HS-5 (cell line): ENCODE data around the gene MYO1C.
"Not testable (repeated sequence)": the region's sequence is repeated elsewhere in the genome, so short reads cannot be mapped to it uniquely, and the experiment has no call there.

Experiments
- DNase-seq: peaks from one replicate; pipeline ENCODE4 v3.0.0-alpha.2; 2012; ENCODE audit warnings: low read depth

MYO1C gene

DNA sequence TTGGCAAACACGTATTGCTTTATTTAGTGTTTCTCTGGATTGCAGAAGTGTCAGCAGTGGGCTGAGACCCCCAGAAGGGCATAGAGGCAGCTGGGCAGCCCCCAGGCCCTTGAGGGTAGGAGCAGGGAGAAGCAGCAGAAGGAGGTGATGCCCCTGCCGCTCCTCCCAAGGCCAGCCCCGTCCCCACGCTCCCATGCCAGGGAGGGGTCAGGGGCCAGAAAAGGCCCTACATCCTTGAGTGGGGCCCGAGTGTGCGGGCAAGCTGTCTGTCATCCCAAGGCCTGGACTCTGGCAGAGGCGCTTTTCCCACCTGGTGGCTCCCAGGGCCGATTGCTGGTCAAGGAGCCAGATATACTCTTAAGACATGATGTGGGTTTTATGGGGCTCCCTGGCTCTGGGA is 28.3 kb downstream of the MYO1C start:
- no peak for DNase-seq

- no peak for DNase-seq
Observed at GRCh38 chr17:1462164-1463112, 30.0 kb downstream of the MYO1C start.

- no peak for DNase-seq
Observed at GRCh38 chr17:1461198-1461944, 31.1 kb downstream of the MYO1C start.

DNA sequence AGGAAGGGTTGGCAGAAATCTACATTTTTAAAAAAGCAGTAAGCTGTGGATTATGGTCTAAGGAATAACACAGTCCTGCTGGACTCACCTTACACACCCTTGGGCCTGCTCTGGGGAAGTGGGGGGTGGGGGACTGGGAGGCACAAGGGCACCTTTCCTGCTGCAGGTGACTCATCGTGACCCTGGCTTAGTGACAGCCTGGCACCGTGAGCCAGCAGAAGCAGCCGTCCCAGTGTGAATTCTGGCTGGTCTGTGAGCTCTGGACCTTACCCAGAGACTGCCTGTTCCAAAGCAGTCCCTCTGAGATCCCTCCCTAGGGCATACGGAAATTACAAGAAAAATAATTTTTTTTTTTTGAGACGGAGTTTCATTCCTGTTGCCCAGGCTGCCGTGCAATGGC is 32.3 kb downstream of the MYO1C start:
- no peak for DNase-seq

- peak; percentile 71 for DNase-seq
Observed at GRCh38 chr17:1455797-1456599, 36.5 kb downstream of the MYO1C start, which contains the start of gene CRK. Gene CRK (minus strand): TSS chr17:1456232. CDS start chr17:1456117, 115 bp downstream.

DNA sequence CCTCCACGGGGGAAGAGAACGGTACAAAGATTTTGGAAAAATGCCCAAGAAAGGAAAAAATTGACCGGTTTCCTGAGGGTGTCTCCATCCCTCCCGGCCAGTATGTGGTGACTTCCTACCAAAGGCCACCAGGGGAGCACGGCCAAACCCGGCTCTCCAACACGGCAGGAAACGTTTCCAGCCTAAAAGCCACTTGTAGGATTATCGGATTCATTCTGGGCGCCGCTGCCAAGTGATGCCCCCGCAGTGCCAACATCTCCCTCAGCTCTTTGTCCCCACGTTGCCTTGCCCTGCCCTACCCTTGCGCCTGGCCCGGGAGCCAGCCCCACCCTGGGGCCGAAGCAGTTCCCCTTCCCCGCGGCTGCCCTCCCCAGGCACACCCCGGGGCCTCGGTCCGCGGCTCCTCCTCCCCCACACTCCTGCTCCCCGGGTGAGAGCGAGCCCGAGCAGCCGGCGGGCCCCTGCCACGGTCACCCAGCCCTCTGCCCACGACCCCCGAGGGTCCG is 37.1 kb downstream of the MYO1C start:
- DNase-seq = peak; percentile 53

GRCh38 chr17:1454541-1454940 is 37.9 kb downstream of the MYO1C start:
- no peak for DNase-seq

DNA sequence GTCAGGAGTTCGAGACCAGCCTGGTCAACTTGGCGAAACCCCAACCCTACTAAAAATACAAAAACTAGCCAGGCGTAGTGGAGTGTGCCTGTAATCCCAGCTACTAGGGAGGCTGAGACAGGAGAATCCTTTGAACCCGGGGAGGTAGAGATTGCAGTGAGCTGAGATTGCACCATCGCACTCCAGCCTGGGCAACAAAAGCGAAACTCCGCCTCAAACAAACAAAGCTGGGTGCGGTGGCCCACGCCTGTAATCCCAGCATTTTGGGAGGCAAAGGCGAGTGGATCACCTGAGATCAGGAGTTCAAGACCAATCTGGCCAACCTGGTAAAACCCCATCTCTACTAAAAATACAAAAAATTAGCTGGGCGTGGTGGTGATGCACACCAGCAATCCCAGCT is 38.8 kb downstream of the MYO1C start:
- not testable (repeated sequence) for DNase-seq

GRCh38 chr17:1452836-1453235 is 39.6 kb downstream of the MYO1C start:
- DNase-seq = no peak

DNA sequence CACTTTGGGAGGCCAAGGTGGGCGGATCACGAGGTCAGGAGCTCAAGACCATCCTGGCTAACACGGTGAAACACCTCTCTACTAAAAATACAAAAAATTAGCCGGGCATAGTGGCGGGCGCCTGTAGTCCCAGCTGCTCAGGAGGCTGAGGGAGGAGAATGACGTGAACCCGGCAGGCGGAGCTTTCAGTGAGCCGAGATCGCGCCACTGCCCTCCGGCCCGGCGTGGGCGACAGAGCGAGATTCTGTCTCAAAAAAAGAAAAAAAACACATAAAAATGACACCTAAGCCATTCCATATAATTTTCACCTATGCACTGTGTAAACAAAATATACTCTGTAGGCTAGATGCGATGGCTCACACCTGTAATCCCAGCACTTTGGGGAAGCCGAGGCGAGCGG is 42.2 kb downstream of the MYO1C start:
- not testable (repeated sequence) for DNase-seq

GRCh38 chr17:1449412-1449967 is 43.0 kb downstream of the MYO1C start:
- no peak for DNase-seq

DNA sequence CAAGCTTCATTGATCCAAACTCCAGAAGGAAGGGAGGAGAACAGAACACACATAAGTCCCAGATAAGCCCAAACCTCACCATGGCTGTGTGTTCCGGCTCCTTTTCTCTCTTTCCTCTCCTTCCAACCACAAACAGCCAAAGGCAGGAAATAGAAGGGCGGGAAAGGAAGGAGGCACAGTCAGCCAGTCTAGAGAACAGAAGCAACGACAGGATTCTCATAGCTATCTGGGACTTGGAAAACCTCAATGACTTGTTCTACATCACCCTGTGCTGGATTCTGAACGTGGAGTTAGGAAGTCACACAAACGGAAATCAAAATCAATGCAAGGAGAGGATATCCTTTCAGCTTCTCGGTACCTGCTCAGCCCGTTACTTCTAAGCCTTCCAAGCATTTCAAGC is 45.4 kb downstream of the MYO1C start:
- DNase-seq = no peak

- no peak for DNase-seq
Observed at GRCh38 chr17:1446201-1446600, 46.3 kb downstream of the MYO1C start.

- DNase-seq = not testable (repeated sequence)
Observed at GRCh38 chr17:1445695-1446094, 46.8 kb downstream of the MYO1C start.

GRCh38 chr17:1442721-1443120 is 49.8 kb downstream of the MYO1C start:
- not testable (repeated sequence) for DNase-seq

GRCh38 chr17:1442187-1442586 is 50.3 kb downstream of the MYO1C start:
- no peak for DNase-seq

- no peak for DNase-seq
Observed at GRCh38 chr17:1440921-1441320, 51.6 kb downstream of the MYO1C start.

DNA sequence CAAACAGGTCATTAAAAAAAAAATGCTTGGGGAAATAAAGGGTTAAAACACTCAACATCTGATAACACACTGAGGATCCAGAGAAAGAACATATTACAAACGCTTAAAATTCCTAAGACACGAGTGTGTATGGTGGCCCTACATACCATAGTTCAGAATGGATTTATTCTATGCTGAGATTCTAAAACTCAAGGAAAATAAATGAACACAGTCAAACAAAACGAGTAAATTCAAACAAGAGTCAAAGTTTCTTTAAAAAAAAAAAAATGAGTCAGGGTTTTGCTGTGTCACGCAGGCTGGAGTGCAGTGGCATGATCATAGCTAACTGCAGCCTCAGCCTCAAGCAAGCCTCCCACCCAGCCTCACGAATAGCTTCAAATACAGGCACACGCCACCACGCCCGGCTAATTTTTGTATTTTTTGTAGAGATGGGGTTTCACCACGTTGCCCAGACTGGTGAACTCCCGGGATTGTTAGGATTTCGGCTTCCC is 53.8 kb downstream of the MYO1C start:
- DNase-seq = no peak

- no peak for DNase-seq
Observed at GRCh38 chr17:1435326-1435725, 57.2 kb downstream of the MYO1C start.

DNA sequence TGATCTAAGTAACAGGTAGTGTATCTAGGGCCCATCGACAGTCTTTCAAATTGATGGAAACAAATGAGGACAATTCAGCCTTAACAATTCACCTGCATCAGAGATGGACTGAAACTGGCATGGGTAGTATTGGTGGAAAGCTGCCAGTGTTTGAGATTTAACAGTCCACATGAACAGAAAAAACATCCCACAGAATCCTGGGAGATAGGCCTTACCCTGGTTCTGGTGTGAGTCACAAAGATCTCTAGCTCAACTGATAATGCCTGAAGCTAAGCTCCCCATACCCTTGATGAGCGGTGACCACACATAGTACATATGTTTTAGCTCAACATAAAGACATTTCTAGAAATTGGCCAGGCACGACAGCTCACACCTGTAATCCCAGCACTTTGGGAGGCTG is 58.3 kb downstream of the MYO1C start:
- no peak for DNase-seq

- DNase-seq = no peak
Observed at GRCh38 chr17:1431631-1432104, 60.8 kb downstream of the MYO1C start.
